HT-29 (cell line): ENCODE data around the gene DDX11. TPM values are rescaled to one million over a fixed set of nuclear protein-coding genes. Genes with fewer than 3 reads are reported as not detected.
"Not testable (repeated sequence)": the region's sequence is repeated elsewhere in the genome, so short reads cannot be mapped to it uniquely, and the experiment has no call there.

Experiments used
- DNase-seq: peaks from one replicate; pipeline ENCODE4 v3.0.0-alpha.2; 2015; ENCODE audit warnings: low spot score
- total RNA-seq: library from RNA; depleted of rRNA; stranded (reverse); fragments of >200 nt; shearing (Covaris generic); gene quantifications from 2 replicates; pipeline ENCODE4 v1.2.3, GENCODE V29; 2014

The DDX11 gene
- total RNA-seq, 1 experiment from 2014 or later, result 140 TPM

DNA sequence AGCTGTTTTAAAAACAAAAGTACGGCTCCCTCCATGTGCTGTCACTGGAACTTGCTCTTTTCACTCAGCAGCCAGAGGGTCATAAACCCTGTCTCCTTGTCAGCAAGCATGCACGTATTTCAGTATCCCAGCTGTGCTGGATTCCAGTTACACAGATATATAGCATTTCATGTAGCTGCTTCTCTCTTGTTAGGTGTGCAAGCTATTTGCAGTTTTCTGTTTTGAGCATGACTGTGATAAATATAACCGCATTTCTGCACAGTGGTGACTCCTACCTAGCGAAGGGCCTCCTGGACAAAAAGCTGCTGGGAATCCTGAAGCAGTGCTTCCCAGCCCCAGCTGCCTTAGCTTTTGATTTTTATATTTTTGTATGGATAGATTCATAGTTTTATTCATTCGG lies 24.7 kb downstream of the DDX11 start:
- DNase-seq, result not testable (repeated sequence)

DNA sequence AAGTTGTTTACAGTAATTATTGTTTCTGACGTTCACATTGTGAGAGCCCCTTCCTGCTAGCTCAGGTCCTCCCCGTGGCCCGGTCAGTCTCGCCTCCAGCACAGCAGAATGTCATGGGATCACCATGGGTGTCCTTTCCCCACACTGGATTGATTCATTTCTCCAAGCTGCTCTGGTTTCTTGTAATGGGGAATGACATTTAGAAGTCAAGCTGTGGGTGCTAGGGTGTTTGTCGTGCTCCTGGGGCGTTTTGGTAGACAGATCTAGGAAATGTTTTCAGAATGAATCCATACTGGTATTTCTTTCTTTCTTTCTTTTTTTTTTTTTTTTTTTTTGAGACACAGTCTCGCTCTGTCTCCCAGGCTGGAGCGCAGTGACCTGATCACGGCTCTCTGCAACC lies 25.1 kb downstream of the DDX11 start:
- not testable (repeated sequence) for DNase-seq

GRCh38 chr12:31099434-31099833 lies 25.8 kb downstream of the DDX11 start:
- DNase-seq, result not testable (repeated sequence)

DNA sequence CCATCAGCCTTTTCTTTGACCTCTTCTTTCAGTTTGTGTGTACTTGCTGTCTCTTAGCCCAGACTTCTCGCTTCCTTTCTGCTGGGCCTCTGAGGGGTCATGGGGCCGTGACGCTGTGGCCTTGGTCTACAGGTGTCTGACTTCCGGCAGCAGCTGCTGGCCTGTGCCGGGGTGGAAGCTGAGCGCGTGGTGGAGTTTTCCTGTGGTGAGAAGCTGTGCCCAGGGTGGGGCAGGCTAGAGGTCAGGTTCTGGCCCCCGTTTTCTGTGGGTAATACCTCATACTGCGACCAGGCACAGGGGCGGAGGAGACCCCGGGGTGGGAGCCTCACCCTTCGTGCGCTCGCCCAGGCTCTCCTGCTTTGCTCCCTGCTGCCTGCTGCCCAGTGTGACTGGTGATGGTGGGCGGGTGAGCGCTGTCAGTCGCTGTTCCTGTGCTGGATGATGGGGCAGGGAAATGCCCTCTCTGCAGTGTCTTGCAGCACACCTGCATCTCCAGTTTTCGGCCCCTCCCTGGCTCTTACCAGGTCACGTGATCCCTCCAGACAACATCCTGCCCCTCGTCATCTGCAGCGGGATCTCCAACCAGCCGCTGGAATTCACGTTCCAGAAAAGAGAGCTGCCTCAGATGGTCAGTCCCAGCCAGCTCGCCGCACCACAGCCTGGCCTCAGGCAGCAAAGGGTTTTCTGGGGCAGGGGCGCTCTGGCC lies 27.0 kb downstream of the DDX11 start:
- DNase-seq, result not testable (repeated sequence)

- DNase-seq, result not testable (repeated sequence)
Observed at GRCh38 chr12:31102125-31102524, 28.5 kb downstream of the DDX11 start.

GRCh38 chr12:31102596-31102995 lies 28.9 kb downstream of the DDX11 start:
- not testable (repeated sequence) for DNase-seq

DNA sequence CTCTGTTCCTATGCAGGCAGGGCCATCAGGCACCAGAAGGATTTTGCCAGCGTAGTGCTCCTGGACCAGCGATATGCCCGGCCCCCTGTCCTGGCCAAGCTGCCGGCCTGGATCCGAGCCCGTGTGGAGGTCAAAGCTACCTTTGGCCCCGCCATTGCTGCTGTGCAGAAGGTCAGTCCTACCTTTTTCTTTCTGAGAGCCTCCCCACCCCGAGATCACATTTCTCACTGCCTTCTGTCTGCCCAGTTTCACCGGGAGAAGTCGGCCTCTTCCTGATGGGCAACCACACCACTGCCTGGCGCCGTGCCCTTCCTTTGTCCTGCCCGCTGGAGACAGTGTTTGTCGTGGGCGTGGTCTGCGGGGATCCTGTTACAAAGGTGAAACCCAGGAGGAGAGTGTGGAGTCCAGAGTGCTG lies 29.9 kb downstream of the DDX11 start:
- DNase-seq, result peak; percentile 96

- DNase-seq, result peak; percentile 49
Observed at GRCh38 chr12:31104220-31104619, 30.6 kb downstream of the DDX11 start.

- not testable (repeated sequence) for DNase-seq
Observed at GRCh38 chr12:31104773-31105172, 31.1 kb downstream of the DDX11 start.

DNA sequence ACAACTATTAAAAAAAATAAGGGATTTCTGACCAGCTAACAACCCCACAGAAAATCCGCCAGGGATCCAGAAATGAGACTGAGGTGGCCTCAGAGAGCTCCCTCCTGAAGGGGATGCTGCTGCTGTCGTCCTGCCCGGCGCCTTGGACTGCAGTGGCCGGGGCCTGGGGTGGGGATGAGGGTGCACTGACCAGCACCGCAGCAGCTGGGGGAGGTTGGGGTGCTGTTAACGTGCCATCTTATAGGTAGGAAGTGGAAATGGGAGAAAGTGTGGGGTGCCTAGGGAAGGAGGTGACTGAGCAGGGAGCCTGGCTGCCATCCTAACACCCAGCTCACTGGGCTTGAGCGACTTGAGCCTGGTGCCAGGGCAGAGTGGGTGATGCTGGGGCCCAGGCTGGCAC lies 32.0 kb downstream of the DDX11 start:
- DNase-seq, result no peak

DNA sequence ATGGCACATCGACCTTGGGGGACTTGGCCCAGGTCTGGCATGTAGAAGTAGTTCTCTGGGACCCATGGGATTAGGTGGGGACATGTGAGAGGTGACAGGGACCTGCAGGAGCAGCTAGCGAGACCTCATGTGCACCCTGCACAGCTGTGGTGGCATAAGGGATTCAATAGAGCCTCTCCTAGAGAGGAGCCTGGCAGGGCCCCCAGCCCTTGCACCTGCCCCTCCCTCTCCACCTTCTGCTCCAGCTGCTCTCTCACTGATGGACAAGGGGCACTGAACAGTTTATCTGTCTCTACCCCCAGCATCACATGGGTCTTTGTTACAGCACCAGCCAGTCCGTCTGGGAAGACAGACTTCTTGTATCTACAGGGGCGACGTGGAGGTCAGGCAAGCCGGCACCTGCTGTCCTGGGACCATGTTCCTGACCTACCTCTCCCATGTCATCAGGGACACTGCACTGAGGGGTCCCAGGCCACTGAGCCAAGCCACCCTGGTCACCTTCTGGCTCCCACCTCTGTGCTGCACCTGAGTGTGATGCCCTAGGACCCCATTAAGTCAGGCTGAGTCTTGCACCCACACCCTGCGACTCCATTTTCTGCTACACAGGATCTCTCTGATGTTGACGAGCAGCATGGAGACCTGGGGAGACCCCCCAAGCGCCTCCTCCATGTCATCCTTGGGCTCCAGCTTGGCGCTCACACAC lies 32.6 kb downstream of the DDX11 start:
- DNase-seq, result no peak

GRCh38 chr12:31109773-31110172 lies 36.1 kb downstream of the DDX11 start:
- not testable (repeated sequence) for DNase-seq

- not testable (repeated sequence) for DNase-seq
Observed at GRCh38 chr12:31110263-31110662, 36.6 kb downstream of the DDX11 start.

- DNase-seq, result not testable (repeated sequence)
Observed at GRCh38 chr12:31115092-31115601, 41.5 kb downstream of the DDX11 start.

DNA sequence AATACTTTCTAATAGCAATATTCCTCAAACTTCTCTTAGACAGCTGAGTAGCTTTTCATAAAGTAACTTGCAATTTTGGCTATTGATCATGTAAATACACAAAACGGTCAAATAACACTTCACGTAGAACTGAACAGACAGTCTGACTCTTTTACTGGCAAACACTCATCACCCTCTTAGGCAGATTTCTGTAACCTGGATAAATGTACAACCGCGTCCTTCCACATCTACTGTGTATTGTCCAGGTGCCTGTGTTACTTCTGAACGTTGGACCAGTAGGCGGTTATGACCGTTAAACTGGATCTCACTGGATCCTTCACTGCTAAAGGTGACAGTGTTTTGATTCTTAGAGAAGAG lies 43.2 kb downstream of the DDX11 start:
- not testable (repeated sequence) for DNase-seq

DNA sequence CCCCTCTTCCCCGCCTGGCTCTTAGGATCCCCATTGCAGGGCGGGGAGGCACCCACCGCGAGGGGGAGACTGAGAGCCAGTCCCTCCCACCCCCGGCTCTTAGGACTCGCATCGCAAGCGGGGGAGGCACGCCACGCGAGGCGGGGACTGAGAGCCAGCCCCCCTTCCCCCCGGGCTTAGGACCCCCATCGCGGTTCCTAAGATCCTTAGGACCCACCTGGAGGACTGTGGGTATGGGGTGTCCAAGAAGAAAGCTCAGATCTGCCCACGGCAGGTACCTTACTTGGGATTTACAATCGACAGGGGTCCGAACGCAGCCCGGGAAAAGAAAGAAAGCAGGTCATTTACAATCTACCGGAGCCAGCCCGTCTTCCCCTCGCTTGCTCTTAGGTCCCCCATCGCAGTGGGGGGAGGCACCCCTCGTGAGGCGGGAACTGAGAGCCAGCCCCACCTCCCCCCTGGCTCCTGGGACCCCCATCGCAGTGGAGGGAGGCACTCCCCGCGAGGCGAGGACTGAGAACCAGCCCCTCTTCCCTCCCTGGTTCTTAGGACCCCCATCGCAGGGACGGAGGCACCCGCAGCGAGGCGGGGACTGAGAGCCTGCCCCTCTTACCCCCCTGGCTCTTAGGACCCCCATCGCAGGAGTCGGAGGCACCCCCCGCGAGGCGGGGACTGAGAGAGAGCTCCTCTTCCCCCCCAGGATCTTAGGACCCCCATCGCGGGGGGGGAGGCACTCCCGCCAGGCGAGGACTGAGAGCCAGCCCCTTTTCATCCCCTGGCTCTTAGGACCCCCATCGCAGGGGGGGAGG lies 43.7 kb downstream of the DDX11 start:
- DNase-seq, result peak; percentile 78

DNA sequence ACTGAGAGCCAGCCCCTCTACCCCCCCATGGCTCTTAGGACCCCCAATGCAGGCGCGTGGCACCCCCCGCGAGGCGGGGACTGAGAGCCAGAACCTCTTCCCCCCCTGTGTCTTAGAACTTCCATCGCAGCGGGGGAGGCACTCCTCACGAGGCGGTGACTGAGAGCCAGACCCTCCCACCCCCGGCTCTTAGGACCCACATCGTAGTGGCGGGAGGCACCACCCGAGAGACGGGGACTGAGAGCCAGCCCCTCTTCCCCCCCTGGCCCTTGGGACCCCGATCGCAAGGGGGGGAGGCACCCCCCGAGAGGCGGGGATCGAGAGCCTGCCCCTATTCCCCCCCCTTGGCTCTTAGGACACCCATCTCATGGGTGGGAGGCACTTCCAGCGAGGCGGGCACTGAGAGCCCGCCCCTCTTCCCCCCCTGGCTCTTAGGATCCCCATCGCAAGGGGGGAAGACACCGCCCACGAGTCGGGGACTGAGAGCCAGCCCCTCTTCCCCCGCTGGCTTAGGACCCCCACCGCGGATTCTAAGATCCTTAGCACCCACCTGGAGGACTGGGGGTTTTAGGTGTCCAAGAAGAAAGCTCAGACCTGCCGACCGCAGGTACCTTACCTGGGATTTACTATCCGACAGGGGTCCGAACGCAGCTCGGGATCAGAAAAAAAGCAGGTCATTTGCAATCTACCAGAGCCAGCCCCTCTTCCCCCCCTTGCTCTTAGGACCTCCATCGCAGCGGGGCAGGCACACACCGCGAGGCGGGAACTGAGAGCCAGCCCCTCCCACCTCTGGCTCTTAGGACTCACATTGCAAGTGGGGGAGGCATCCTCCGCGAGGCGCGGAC lies 44.9 kb downstream of the DDX11 start:
- DNase-seq, result peak; percentile 19

GRCh38 chr12:31119192-31119802 lies 45.6 kb downstream of the DDX11 start:
- DNase-seq, result no peak

DNA sequence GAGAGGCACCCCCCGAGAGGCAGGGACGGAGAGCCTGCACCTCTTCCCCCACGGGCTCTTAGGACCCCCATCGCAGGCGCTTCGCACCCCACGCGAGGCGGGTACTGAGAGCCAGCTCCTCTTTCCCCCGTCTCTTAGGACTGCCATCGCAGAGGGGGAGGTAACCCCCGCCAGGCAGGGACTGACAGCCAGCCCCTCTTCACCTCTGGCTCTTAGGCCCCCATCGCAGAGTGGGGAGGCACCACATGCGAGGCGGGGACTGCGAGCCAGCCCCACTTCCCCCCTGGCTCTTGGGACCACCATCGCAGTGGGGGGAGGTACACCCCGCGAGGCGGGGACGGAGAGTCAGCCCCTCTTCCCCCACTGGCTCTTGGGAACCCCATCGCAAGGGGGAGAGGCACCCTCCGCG lies 46.1 kb downstream of the DDX11 start:
- no peak for DNase-seq

GRCh38 chr12:31120392-31121008 lies 46.8 kb downstream of the DDX11 start:
- no peak for DNase-seq
